SK-N-SH (cell line): ENCODE results near the gene RASEF. TPM values are rescaled to one million over a fixed set of nuclear protein-coding genes. Genes with fewer than 3 reads are reported as not detected.

ENCODE experiments used
- CTCF ChIA-PET: fragments of 300-600, 350-600 bp; formaldehyde crosslinking; extraction: SDS; loops from one replicate; lab custom pipeline; 2021; lab: Yijun Ruan, JAX
- POLR2A ChIA-PET: fragments of 350-600 bp; sonication (Branson Sonifier 250); formaldehyde crosslinking; extraction: SDS; loops from one replicate; lab custom pipeline; 2020; ENCODE audit warnings: antibody characterized with exemption, inconsistent platforms; lab: Yijun Ruan, JAX
- DNase-seq: peaks from one replicate; pipeline ENCODE4 v3.0.0; 2012
- H2AFZ ChIP-seq: fragments of 200-600 bp; sonication (generic); 2 replicates; pipeline ENCODE4 v1.8.1; 2016; ENCODE audit warnings: antibody characterized with exemption, mild to moderate bottlenecking, low read depth
- H3F3A ChIP-seq: fragments of 200-600 bp; sonication (generic); replicated peaks from 2 replicates; pipeline ENCODE3; 2016; ENCODE audit warnings: antibody characterized with exemption, mild to moderate bottlenecking; ENCODE audit not compliant: insufficient read depth
- H3K27ac ChIP-seq, 2 experiments: fragments of 200-500 bp in 1 of 2; fragments of 200-600 bp in 1 of 2; sonication (Bioruptor generic) in 1 of 2; sonication (generic), shearing (Covaris generic) in 1 of 2; 2 replicates each; pipeline versions ENCODE4 v1.5.1 to v1.6.1; 2014 to 2016; ENCODE audit warnings: low read depth in 2 of 2, inconsistent platforms in 1 of 2, low read length in 1 of 2, mild to moderate bottlenecking in 1 of 2, mixed read lengths in 1 of 2
- H3K27me3 ChIP-seq: fragments of 200-600 bp; sonication (generic), shearing (Covaris generic); 2 replicates; pipeline ENCODE4 v1.6.1; 2016; ENCODE audit warnings: mixed run types; ENCODE audit not compliant: insufficient read depth
- H3K36me3 ChIP-seq, 2 experiments: fragments of 200-500 bp in 1 of 2; fragments of 200-600 bp in 1 of 2; sonication (Bioruptor generic) in 1 of 2; sonication (generic) in 1 of 2; replicated peaks in 1 of 2; 2 replicates each; pipeline versions ENCODE3 to v1.5.1; 2014 to 2016; ENCODE audit warnings: low read length in 1 of 2, mild to moderate bottlenecking in 1 of 2; ENCODE audit not compliant: insufficient read depth in 2 of 2, control insufficient read depth in 1 of 2
- H3K4me1 ChIP-seq, 2 experiments: fragments of 200-500 bp in 1 of 2; fragments of 200-600 bp in 1 of 2; sonication (Bioruptor generic) in 1 of 2; sonication (generic), shearing (Covaris generic) in 1 of 2; 2 replicates each; pipeline versions ENCODE4 v1.5.1 to v1.6.1; 2014 to 2016; ENCODE audit warnings: low read depth in 1 of 2, low read length in 1 of 2, mixed run types in 1 of 2; ENCODE audit not compliant: insufficient read depth in 2 of 2, control insufficient read depth in 1 of 2
- H3K4me2 ChIP-seq: fragments of 200-600 bp; sonication (generic), shearing (Covaris generic); 2 replicates; pipeline ENCODE4 v1.6.1; 2017; ENCODE audit warnings: mixed run types
- H3K4me3 ChIP-seq, 2 experiments: fragments of 200-500 bp in 1 of 2; fragments of 200-600 bp in 1 of 2; sonication (Bioruptor generic) in 1 of 2; sonication (generic), shearing (Covaris generic) in 1 of 2; 2 replicates each; pipeline versions ENCODE4 v1.5.1 to v1.8.1; 2014 to 2016; ENCODE audit warnings: low read depth in 2 of 2, inconsistent platforms in 1 of 2, low read length in 1 of 2, mild to moderate bottlenecking in 1 of 2, mixed read lengths in 1 of 2, moderate library complexity in 1 of 2
- H3K79me2 ChIP-seq: fragments of 200-600 bp; sonication (generic); 2 replicates; pipeline ENCODE4 v1.8.1; 2017; ENCODE audit warnings: mild to moderate bottlenecking; ENCODE audit not compliant: insufficient read depth
- H3K9ac ChIP-seq: fragments of 200-600 bp; sonication (generic); 2 replicates; pipeline ENCODE4 v1.6.1; 2017; ENCODE audit warnings: mixed run types
- H3K9me2 ChIP-seq: fragments of 200-600 bp; sonication (generic); 2 replicates; pipeline ENCODE4 v1.6.1; 2017; ENCODE audit warnings: mixed run types
- H3K9me3 ChIP-seq: fragments of 200-600 bp; sonication (generic); 2 replicates; pipeline ENCODE4 v1.6.1; 2017; ENCODE audit warnings: mixed run types, mild to moderate bottlenecking, moderate library complexity
- H4K20me1 ChIP-seq: fragments of 200-600 bp; sonication (generic); 2 replicates; pipeline ENCODE4 v1.6.1; 2017; ENCODE audit warnings: mild to moderate bottlenecking, mixed run types; ENCODE audit not compliant: insufficient read depth
- EP300 ChIP-seq, 2 experiments: IDR thresholded peaks; 2 replicates each; pipeline versions ENCODE4 v1.4.0 to v1.6.1; 2012; ENCODE audit warnings: borderline replicate concordance in 1 of 2, low read depth in 1 of 2, low read length in 1 of 2
- EZH2phosphoT487 ChIP-seq: fragments of 200-600 bp; sonication (generic); IDR thresholded peaks from 2 replicates; pipeline ENCODE4 v1.6.1; 2017; ENCODE audit warnings: low read depth, mixed run types, mild to moderate bottlenecking, antibody characterized with exemption, moderate library complexity, borderline replicate concordance
- FOXJ3 ChIP-seq: sonication (generic); formaldehyde crosslinking; IDR thresholded peaks from 2 replicates; pipeline ENCODE4 v1.5.1; 2020; ENCODE audit warnings: mild to moderate bottlenecking, missing genetic modification reagents
- MEF2A ChIP-seq: IDR thresholded peaks from 2 replicates; pipeline ENCODE4 v1.4.0; 2012; ENCODE audit warnings: low read depth, borderline replicate concordance
- RCOR1 ChIP-seq: fragments of 150-350 bp; IDR thresholded peaks from 2 replicates; pipeline ENCODE4 v1.6.1; 2017; ENCODE audit warnings: antibody characterized with exemption, low read length
- RFX5 ChIP-seq: IDR thresholded peaks from 2 replicates; pipeline ENCODE4 v1.6.1; 2012; ENCODE audit warnings: mild to moderate bottlenecking, improper control_type of control experiment, low read length
- RXRA ChIP-seq: IDR thresholded peaks from 2 replicates; pipeline ENCODE4 v1.4.0; 2012; ENCODE audit warnings: low read depth, mild to moderate bottlenecking, borderline replicate concordance
- SIN3A ChIP-seq: IDR thresholded peaks from 2 replicates; pipeline ENCODE4 v1.6.1; 2012; ENCODE audit warnings: low read depth, mild to moderate bottlenecking, low read length, moderate library complexity, borderline replicate concordance
- SMC3 ChIP-seq: IDR thresholded peaks from 2 replicates; pipeline ENCODE4 v1.6.1; 2012; ENCODE audit warnings: low read depth, low read length, improper control_type of control experiment
- TAF1 ChIP-seq: IDR thresholded peaks from 2 replicates; pipeline ENCODE4 v1.6.1; 2012; ENCODE audit warnings: low read depth, mild to moderate bottlenecking, low read length, moderate library complexity, borderline replicate concordance
- TCF12 ChIP-seq: IDR thresholded peaks from 2 replicates; pipeline ENCODE4 v1.4.0; 2012
- TEAD4 ChIP-seq: IDR thresholded peaks from 2 replicates; pipeline ENCODE4 v1.4.0; 2012; ENCODE audit warnings: mild to moderate bottlenecking, borderline replicate concordance; ENCODE audit not compliant: insufficient read depth
- USF1 ChIP-seq: IDR thresholded peaks from 2 replicates; pipeline ENCODE4 v1.4.0; 2012; ENCODE audit warnings: low read depth, borderline replicate concordance
- USF2 ChIP-seq: fragments of 150-350 bp; IDR thresholded peaks from 2 replicates; pipeline ENCODE4 v1.6.1; 2017; ENCODE audit warnings: antibody characterized with exemption, low read length, low read depth, borderline replicate concordance
- YY1 ChIP-seq: IDR thresholded peaks from 2 replicates; pipeline ENCODE4 v1.4.0; 2012; ENCODE audit warnings: low read depth, mild to moderate bottlenecking
- ZBTB33 ChIP-seq: IDR thresholded peaks from 2 replicates; pipeline ENCODE4 v1.4.0; 2012; ENCODE audit warnings: low read depth, borderline replicate concordance
- WGBS: methylation state at CpG from one replicate; pipeline ENCODE4 v1.1.6; 2017; ENCODE audit warnings: low lambda C conversion rate; 5-methylcytosine and 5-hydroxymethylcytosine counted together
- polyA plus RNA-seq, 3 experiments: library from polyadenylated mRNA; depleted of rRNA; stranded (reverse); fragments of >200 nt; gene quantifications; 2 replicates each; pipeline ENCODE4 v1.2.3, GENCODE V29; 2012
- TF ChIP-seq, protein P1 (sequence below): fragments of 200-600 bp; sonication (generic); IDR thresholded peaks from 2 replicates; pipeline ENCODE4 v1.6.1; 2017; ENCODE audit warnings: antibody characterized with exemption, mild to moderate bottlenecking, moderate library complexity
- TF ChIP-seq, protein P2 (sequence below): IDR thresholded peaks from 2 replicates; pipeline ENCODE4 v1.6.1; 2012; ENCODE audit warnings: mild to moderate bottlenecking, low read depth, low read length, moderate library complexity
- TF ChIP-seq, protein P3 (sequence below): IDR thresholded peaks from 2 replicates; pipeline ENCODE4 v1.4.0; 2012; ENCODE audit warnings: low read depth

The RASEF gene
- polyA plus RNA-seq, 1 of the 3 experiments (the other 2 are of a cell fraction): not detected

DNA sequence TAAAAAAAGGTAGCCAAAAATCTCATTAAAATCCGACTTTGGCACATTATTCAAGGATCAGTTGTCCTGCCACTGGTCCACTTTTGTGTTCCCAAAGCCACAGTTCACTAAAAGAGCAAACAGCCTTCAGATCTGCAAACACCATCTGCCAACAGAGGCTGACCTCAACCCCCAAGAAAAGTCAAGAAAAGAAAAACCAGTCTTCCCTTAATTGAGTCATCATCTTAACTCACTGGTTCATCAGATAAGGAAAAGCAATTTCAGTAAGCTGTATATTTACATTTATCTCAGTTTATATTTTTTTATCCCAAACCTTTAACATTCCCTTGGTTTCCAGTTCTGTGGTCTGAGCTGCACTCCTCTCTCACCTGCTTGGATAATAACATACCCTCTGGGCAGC lies 21.2 kb downstream of the RASEF start (continued):
- TF ChIP-seq SIN3A: no peak
- TF ChIP-seq EZH2phosphoT487: no peak
- no peak for TF ChIP-seq USF2
- TF ChIP-seq, protein P1, sequence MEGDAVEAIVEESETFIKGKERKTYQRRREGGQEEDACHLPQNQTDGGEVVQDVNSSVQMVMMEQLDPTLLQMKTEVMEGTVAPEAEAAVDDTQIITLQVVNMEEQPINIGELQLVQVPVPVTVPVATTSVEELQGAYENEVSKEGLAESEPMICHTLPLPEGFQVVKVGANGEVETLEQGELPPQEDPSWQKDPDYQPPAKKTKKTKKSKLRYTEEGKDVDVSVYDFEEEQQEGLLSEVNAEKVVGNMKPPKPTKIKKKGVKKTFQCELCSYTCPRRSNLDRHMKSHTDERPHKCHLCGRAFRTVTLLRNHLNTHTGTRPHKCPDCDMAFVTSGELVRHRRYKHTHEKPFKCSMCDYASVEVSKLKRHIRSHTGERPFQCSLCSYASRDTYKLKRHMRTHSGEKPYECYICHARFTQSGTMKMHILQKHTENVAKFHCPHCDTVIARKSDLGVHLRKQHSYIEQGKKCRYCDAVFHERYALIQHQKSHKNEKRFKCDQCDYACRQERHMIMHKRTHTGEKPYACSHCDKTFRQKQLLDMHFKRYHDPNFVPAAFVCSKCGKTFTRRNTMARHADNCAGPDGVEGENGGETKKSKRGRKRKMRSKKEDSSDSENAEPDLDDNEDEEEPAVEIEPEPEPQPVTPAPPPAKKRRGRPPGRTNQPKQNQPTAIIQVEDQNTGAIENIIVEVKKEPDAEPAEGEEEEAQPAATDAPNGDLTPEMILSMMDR: no peak
- TF ChIP-seq RXRA: no peak
- TF ChIP-seq MEF2A: no peak

DNA sequence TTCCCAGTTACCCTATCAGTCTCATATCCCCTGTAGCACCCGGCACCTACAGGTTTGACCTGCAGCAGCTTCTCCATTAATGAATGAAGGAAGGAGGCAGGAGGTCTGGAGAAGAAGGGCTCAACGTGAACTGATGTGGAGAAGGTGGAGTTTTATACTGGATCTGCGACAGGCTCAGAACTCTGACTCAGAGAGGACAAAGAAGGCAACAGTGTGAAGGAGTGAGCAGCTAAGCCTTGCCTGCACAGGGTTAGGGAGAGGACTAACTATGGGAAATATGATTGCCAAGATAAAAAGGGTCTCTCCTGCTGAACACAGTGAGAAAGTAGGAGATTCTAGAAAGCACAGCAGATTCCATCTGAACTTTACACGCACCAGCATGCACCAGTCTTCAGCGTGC lies 23.6 kb downstream of the RASEF start:
- H3K9me3 ChIP-seq: no peaks in the 10 kb centered on the region
- no peak overlapping the region for H3K4me3 ChIP-seq
- DNase-seq: no peak
- no peaks in the 10 kb centered on the region for H4K20me1 ChIP-seq
- H3K27ac ChIP-seq: no peak overlapping the region; a peak in 1 of 4 replicates
- no peak overlapping the region for H3K4me2 ChIP-seq
- CTCF ChIA-PET: interaction anchor here (0.6 kb wide), 2 partner anchors 163 to 328 kb away, joined by 3 read pairs; no protein-coding TSS in a partner anchor
- TF ChIP-seq, protein P2, sequence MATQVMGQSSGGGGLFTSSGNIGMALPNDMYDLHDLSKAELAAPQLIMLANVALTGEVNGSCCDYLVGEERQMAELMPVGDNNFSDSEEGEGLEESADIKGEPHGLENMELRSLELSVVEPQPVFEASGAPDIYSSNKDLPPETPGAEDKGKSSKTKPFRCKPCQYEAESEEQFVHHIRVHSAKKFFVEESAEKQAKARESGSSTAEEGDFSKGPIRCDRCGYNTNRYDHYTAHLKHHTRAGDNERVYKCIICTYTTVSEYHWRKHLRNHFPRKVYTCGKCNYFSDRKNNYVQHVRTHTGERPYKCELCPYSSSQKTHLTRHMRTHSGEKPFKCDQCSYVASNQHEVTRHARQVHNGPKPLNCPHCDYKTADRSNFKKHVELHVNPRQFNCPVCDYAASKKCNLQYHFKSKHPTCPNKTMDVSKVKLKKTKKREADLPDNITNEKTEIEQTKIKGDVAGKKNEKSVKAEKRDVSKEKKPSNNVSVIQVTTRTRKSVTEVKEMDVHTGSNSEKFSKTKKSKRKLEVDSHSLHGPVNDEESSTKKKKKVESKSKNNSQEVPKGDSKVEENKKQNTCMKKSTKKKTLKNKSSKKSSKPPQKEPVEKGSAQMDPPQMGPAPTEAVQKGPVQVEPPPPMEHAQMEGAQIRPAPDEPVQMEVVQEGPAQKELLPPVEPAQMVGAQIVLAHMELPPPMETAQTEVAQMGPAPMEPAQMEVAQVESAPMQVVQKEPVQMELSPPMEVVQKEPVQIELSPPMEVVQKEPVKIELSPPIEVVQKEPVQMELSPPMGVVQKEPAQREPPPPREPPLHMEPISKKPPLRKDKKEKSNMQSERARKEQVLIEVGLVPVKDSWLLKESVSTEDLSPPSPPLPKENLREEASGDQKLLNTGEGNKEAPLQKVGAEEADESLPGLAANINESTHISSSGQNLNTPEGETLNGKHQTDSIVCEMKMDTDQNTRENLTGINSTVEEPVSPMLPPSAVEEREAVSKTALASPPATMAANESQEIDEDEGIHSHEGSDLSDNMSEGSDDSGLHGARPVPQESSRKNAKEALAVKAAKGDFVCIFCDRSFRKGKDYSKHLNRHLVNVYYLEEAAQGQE: no peak
- no peak for TF ChIP-seq TEAD4
- no peak for TF ChIP-seq EP300 (IDR thresholded peaks at IDR 0.05; ENCODE audit: borderline replicate concordance in 1 of 2, low read depth in 1 of 2, low read length in 1 of 2)
- no peak for TF ChIP-seq YY1
- no peak for TF ChIP-seq TCF12
- TF ChIP-seq EZH2phosphoT487: no peak
- TF ChIP-seq USF1: no peak
- TF ChIP-seq, protein P3, sequence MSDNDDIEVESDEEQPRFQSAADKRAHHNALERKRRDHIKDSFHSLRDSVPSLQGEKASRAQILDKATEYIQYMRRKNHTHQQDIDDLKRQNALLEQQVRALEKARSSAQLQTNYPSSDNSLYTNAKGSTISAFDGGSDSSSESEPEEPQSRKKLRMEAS: no peak
- no peak for TF ChIP-seq SMC3
- no peak for TF ChIP-seq SIN3A
- TF ChIP-seq RXRA: no peak
- no peak for TF ChIP-seq ZBTB33
- no peak for TF ChIP-seq RFX5
- TF ChIP-seq RCOR1: no peak
- no peak for TF ChIP-seq FOXJ3 (CRISPR knock-in tag)
- TF ChIP-seq TAF1: no peak
- TF ChIP-seq, all 33 proteins: peak for 0
- Histone ChIP-seq H2AFZ (no peak overlapping the region), H3F3A (no peaks in the 10 kb centered on the region), H3K9ac (no peak overlapping the region), H3K36me3 (no peaks in the 10 kb centered on the region), H3K4me1 (peaks cover 0 to 40% of the 10 kb centered on the region in 2 experiments; a peak in 2 of 4 replicates), H3K27me3 (no peaks in the 10 kb centered on the region; the same call in 1 of the 2 replicates), H3K9me2 (no peaks in the 10 kb centered on the region), H3K79me2 (no peaks in the 10 kb centered on the region)
- 58% methylated on average over 5 of the region's 5 CpGs for WGBS
- POLR2A ChIA-PET: no interaction called here
